NCI-H2196 treated with DMSO at 0.1 percent for 48 hours (cell line): ENCODE results near the gene SLC45A3.
"Not testable (repeated sequence)": the region's sequence is repeated elsewhere in the genome, so short reads cannot be mapped to it uniquely, and the experiment has no call there.

Experiments used
- DNase-seq: peaks from one replicate; lab custom pipeline; 2025; ENCODE audit not compliant: unreplicated experiment; lab: John Stamatoyannopoulos, UW

SLC45A3 gene

GRCh38 chr1:205680073-205680851 is at the start of gene SLC45A3:
TSS of gene SLC45A3 (minus strand) at chr1:205680509. CDS start at chr1:205664656, 15,853 bp downstream.
- DNase-seq = no peak

DNA sequence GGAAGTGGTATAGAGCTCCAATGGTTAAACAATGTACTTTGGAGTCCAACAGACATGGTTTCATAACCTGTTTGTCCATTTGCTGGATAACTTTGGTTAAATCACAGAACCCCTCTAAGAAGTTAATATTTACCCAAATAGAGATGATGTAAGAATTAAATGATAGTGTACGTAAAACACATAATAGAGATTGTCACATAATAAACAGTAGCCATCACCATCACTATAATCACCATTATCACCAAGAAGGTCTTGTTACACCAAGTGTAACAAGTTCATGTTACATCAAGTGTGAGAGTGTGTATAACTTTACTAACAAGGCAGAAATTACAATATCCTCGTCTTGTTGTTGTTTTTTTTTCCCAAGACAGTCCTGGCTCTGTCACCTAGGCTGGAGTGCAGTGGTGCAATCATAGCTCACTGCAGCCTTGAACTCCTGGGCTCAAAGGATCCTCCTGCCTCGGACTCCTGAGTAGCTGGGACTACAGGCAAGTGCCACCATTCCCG is 46.4 kb upstream of the SLC45A3 start:
- DNase-seq = no peak

GRCh38 chr1:205725514-205725913 is 45.2 kb upstream of the SLC45A3 start:
- DNase-seq = no peak

DNA sequence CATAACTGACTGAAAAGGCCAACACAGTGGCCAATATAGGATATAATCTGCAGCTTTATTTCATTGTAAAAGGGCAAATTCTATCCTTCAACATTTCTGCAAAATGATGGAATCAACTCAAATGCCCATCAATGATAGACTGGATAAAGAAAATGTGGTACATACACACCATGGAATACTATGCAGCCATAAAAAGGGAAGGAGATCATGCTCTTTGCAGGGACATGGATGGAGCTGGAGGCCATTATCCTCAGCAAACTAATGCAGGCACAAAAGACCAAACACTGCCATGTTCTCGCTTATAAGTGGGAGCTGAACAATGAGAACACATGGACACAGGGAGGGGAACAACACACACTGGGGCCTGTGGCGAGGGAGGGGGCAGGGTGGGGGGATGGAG is 40.4 kb upstream of the SLC45A3 start:
- DNase-seq = not testable (repeated sequence)

- no peak for DNase-seq
Observed at GRCh38 chr1:205719762-205720161, 39.5 kb upstream of the SLC45A3 start.

- no peak for DNase-seq
Observed at GRCh38 chr1:205719015-205719414, 38.7 kb upstream of the SLC45A3 start.

GRCh38 chr1:205716371-205717132 is 36.2 kb upstream of the SLC45A3 start:
- no peak for DNase-seq

GRCh38 chr1:205715628-205716027 is 35.3 kb upstream of the SLC45A3 start:
- DNase-seq = no peak

- DNase-seq = no peak
Observed at GRCh38 chr1:205714906-205715246, 34.6 kb upstream of the SLC45A3 start.

GRCh38 chr1:205714190-205714905 is 34.0 kb upstream of the SLC45A3 start:
- no peak for DNase-seq

DNA sequence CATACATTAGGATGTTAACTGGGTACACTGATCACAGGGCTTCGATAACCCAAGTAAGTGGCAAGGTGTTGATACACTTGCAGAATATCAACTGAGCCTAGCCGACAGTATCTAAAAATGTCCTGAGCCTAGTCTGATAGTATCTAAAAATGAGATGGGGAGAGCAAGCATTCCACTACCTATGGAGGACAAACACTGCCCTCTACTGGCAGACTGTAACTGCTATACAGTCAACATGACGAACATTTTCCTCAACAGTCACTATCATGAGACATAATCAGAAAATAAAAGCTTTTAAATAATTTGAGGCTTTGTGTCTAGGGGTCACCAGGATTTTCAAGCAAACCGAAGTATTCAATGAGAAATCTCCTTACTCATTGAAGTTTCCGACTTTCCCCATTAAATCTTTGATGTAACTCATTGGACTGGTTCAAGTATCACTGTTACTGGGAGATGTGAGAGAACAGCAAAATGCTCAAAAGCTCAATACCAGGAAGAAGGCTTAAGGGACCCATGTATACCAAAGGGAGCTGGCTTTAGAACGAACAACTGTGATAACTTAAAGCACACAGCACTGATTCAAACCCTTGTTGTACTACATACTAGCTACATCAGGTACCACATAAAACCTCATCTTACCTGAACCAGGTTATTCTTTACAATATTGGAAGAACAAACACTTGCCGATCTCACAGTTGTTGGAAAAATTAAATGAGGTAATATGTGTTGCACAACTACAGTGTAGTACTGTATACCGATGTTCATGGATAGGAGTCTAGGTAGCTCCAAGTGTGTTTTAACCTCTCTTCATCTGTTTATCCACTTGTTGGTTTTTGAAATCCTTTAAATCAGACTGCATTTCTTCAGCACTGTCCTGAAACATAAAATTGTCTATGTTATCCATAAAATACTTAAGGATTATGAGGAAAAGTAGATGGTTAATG is 31.1 kb upstream of the SLC45A3 start:
- DNase-seq = peak; percentile 46

- no peak for DNase-seq
Observed at GRCh38 chr1:205710201-205711062, 30.1 kb upstream of the SLC45A3 start.

- DNase-seq = no peak
Observed at GRCh38 chr1:205709640-205710039, 29.3 kb upstream of the SLC45A3 start.

- no peak for DNase-seq
Observed at GRCh38 chr1:205709059-205709398, 28.7 kb upstream of the SLC45A3 start.

DNA sequence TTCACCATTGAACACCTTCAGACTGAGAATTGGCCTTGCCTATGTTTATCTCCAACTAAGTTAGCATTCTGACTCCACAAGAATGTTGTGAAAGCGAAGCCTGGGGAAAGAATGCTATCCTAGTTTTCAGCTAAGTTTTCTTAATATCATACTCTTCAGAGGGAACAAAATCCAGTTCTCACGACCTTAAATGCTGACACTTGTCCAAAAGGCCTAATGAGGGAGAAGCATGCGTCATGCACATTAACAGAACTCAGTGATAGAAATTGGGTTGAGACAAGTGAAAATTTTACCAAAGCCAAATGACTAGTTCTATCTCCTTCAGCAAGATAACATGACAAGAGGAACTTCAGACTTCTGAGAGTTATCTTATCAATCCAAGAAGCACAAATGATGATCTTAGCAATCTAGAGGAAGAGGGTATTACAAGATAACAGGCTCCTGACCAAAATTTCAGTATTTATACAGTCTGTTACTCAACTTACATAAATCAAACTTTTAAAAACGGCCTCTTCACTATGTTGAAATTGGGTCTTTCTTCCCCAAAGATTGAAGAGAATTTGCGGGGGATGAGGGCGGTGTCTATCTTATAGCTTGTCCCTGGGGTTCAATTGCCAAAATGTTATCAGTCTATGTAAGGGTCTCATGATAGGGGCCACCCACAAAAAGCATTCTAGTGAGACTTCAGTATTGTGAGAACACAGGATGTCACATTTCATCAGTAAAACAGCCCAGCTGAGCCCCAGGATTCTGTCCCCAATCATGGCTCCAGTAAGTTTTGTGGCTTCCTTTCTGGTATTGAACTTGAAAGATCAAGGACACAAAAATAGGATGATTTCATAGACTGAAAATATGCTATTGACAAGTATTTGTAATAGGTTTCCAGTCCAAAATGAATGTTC is 26.5 kb upstream of the SLC45A3 start:
- DNase-seq = no peak

DNA sequence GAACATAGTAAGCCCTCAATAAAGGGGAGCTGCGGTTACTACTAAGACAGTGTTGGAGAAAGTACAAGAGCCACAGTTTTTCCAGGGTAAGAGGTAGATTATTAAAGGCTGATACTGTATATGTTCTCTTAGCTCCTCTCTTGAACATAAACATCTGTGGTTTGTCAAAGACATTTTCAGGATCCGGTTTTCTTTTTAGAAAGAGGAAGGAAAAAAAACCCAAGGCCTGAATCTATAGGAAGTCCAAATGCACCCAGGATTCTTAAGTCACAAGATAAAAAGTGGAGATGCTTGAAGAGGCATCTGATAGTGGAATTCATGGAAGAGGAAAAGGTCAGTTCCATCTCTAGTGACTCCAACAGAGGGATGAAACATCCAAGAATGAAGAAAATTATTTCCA is 24.6 kb upstream of the SLC45A3 start:
- DNase-seq = no peak

GRCh38 chr1:205703072-205703471 is 22.8 kb upstream of the SLC45A3 start:
- DNase-seq = no peak

DNA sequence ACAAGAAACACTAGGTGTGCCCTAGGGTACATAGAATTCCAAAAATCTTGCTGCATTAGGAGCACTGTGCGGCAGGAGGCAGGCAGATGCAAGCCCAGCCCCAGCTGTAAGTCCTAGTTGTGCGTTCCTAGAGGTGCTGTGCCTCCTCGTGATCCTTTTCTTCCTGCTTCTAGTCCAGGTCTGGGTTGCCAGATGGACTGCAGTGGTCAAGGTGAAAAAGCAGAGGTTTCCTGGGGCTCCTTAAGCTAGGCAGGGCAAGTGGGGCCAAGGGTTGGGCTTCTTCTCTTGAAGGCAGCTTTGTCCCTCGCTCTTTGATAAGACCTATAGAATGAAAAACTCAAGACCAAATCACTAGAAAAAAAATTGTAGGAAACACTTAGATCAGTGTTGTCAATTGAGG is 21.6 kb upstream of the SLC45A3 start:
- DNase-seq = no peak

DNA sequence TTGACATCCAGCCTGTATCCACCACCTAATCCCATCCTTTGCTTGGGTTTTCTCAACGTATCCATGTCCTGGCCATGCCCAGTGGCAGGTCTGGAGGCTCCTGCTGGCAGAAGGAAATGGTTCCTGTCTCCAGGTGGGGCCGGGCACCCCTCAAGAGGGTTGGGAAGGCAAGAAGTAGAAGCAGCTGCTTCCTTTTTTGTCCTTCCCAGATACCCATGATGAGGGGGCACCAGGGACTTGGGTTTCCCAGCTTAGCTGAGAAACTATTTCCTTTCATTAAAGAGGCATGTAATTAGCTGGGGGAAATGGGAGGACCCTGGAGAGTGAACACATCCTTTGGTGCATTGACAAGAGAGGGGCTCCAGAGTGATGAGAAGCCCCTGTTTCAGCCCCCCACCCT is 21.1 kb upstream of the SLC45A3 start:
- no peak for DNase-seq
